Sigmoid colon (tissue), 7 donors: ENCODE results near the gene DPY19L3. TPM values are rescaled to one million over a fixed set of nuclear protein-coding genes. Genes with fewer than 3 reads are reported as not detected.
A peak's percentile ranks its signal among the peaks of the same experiment; 100 is the strongest.

Source experiments
- DNase-seq: peaks from one replicate; pipeline ENCODE4 v3.0.0-alpha.2; 2019
- H3K27ac ChIP-seq, 4 donors: fragments of 200-600 bp; sonication (generic); one replicate each; pipeline ENCODE4 v1.5.1; 2016 to 2019; ENCODE audit warnings: mild to moderate bottlenecking in 1 of 4
- H3K27me3 ChIP-seq, 3 donors: fragments of 200-600 bp; sonication (generic); one replicate each; pipeline ENCODE4 v1.5.1; 2019; ENCODE audit warnings: mild to moderate bottlenecking in 1 of 3
- H3K36me3 ChIP-seq, 4 donors: fragments of 200-600 bp; sonication (generic); one replicate each; pipeline ENCODE4 v1.5.1; 2016 to 2019
- H3K4me1 ChIP-seq, 4 donors: fragments of 200-600 bp; sonication (generic); one replicate each; pipeline ENCODE4 v1.5.1; 2017 to 2019
- H3K4me3 ChIP-seq, 4 donors: fragments of 200-600 bp; sonication (generic); one replicate each; pipeline ENCODE4 v1.5.1; 2017 to 2019; ENCODE audit warnings: mild to moderate bottlenecking in 2 of 4, moderate library complexity in 1 of 4
- H3K9me3 ChIP-seq, 4 donors: fragments of 200-600 bp in 3 of 4; sonication (generic) in 3 of 4; one replicate each; pipeline versions ENCODE4 v1.5.1 to v1.6.1; 2013 to 2019
- CTCF ChIP-seq, 4 experiments: fragments of 450-650 bp in 3 of 4; fragments of 200-600 bp in 1 of 4; IDR thresholded peaks; one replicate each; pipeline ENCODE4 v1.5.1; 2016 to 2019; ENCODE audit warnings: antibody characterized with exemption in 4 of 4, mild to moderate bottlenecking in 3 of 4, moderate library complexity in 2 of 4
- EP300 ChIP-seq, 4 donors: sonication (generic); formaldehyde crosslinking; IDR thresholded peaks; one replicate each; pipeline ENCODE4 v1.6.1; 2017; ENCODE audit warnings: antibody characterized with exemption in 4 of 4
- POLR2A ChIP-seq, 2 donors: fragments of 450-650 bp; IDR thresholded peaks; one replicate each; pipeline ENCODE4 v1.6.1; 2016; ENCODE audit warnings: antibody characterized with exemption in 2 of 2, mild to moderate bottlenecking in 2 of 2, moderate library complexity in 2 of 2
- POLR2AphosphoS5 ChIP-seq, 4 donors: sonication (generic); formaldehyde crosslinking; IDR thresholded peaks; one replicate each; pipeline ENCODE4 v1.6.1; 2017; ENCODE audit warnings: antibody characterized with exemption in 4 of 4
- WGBS, 2 donors: extraction: QIAGEN DNeasy Blood & Tissue Kit; methylation state at CpG; one replicate each; pipeline ENCODE4 v1.1.7; 2013; 5-methylcytosine and 5-hydroxymethylcytosine counted together
- intact Hi-C: fragments of 100-400 bp; cut with DNase I; formaldehyde crosslinking; loops from one replicate; pipeline ENCODE4 v1.15.1; 2023
- polyA plus RNA-seq, 3 donors: library from polyadenylated mRNA; stranded (reverse); fragments of 200-250 nt; gene quantifications; one replicate each; pipeline ENCODE4 v1.2.3, GENCODE V29; 2013
- total RNA-seq, 4 donors: library from RNA; depleted of rRNA; stranded (reverse); fragments of >200 nt; gene quantifications; one replicate each; pipeline ENCODE4 v1.1.0, GENCODE V29; 2016
- donor health status: healthy with polysubstance abuse.
- donor health status: Bipolar disorder and iron deficiency.
- donor health status: healthy.

The DPY19L3 gene
- total and polyA plus RNA-seq, 7 donors, result 1.2 to 33.5 (median 11.4) TPM

- peak overlapping the region; percentile 32 to 71 (median 52) for H3K27ac ChIP-seq
- WGBS, 2 donors, result 92 to 96% methylated on average over 1 of the region's 1 CpG
- no peak for DNase-seq
- H3K4me3 ChIP-seq, result no peak overlapping the region
- H3K27me3 ChIP-seq, result no peaks in the 10 kb centered on the region
- H3K36me3 ChIP-seq, result peaks cover 0 to 47% (median 8%) of the 10 kb centered on the region in 4 donors
- peaks cover 0 to 33% (median 24%) of the 10 kb centered on the region in 4 donors for H3K4me1 ChIP-seq
- TF ChIP-seq POLR2A (IDR thresholded peaks at IDR 0.05) (no peak), EP300 (IDR thresholded peaks at IDR 0.05) (no peak), CTCF (IDR thresholded peaks at IDR 0.05) (no peak), POLR2AphosphoS5 (IDR thresholded peaks at IDR 0.05) (no peak)
- intact Hi-C loops, result no loop called here
- H3K9me3 ChIP-seq, result no peaks in the 10 kb centered on the region
Observed at GRCh38 chr19:32364040-32364439, 41.5 kb upstream of the DPY19L3 start.

- Histone ChIP-seq H3K9me3 (no peaks in the 10 kb centered on the region), H3K27me3 (no peaks in the 10 kb centered on the region), H3K27ac (no peak overlapping the region), H3K4me1 (peaks cover 0 to 33% (median 24%) of the 10 kb centered on the region in 4 donors), H3K4me3 (no peak overlapping the region), H3K36me3 (peaks cover 0 to 24% (median 2%) of the 10 kb centered on the region in 4 donors)
- no peak for TF ChIP-seq CTCF (IDR thresholded peaks at IDR 0.05)
- TF ChIP-seq POLR2AphosphoS5 (IDR thresholded peaks at IDR 0.05), result no peak
- no peak for TF ChIP-seq EP300 (IDR thresholded peaks at IDR 0.05)
- TF ChIP-seq POLR2A (IDR thresholded peaks at IDR 0.05), result no peak
- DNase-seq, result no peak
- intact Hi-C loops, result no loop called here
- WGBS, 2 donors, result 85 to 86% methylated on average over 6 of the region's 6 CpGs
Observed at GRCh38 chr19:32367063-32367462, 38.5 kb upstream of the DPY19L3 start.

GRCh38 chr19:32367948-32368536, 37.5 kb upstream of the DPY19L3 start:
- intact Hi-C loops, result no loop called here
- Histone ChIP-seq H3K4me3 (no peak overlapping the region), H3K27me3 (no peaks in the 10 kb centered on the region), H3K36me3 (peaks cover 0 to 27% (median 4%) of the 10 kb centered on the region in 4 donors), H3K9me3 (no peaks in the 10 kb centered on the region), H3K27ac (no peak overlapping the region), H3K4me1 (peaks cover 0 to 25% (median 21%) of the 10 kb centered on the region in 4 donors)
- no peak for DNase-seq
- WGBS, 2 donors, result 98% methylated on average over 3 of the region's 3 CpGs
- TF ChIP-seq CTCF (IDR thresholded peaks at IDR 0.05) (no peak), POLR2A (IDR thresholded peaks at IDR 0.05) (no peak), POLR2AphosphoS5 (IDR thresholded peaks at IDR 0.05) (no peak), EP300 (IDR thresholded peaks at IDR 0.05) (no peak)

GRCh38 chr19:32368787-32369186, 36.8 kb upstream of the DPY19L3 start:
- intact Hi-C loops, result no loop called here
- no peak for TF ChIP-seq EP300 (IDR thresholded peaks at IDR 0.05)
- no peak for TF ChIP-seq POLR2AphosphoS5 (IDR thresholded peaks at IDR 0.05)
- TF ChIP-seq POLR2A (IDR thresholded peaks at IDR 0.05), result no peak
- TF ChIP-seq CTCF (IDR thresholded peaks at IDR 0.05), result no peak
- WGBS, 2 donors, result 88 to 92% methylated on average over 2 of the region's 2 CpGs
- no peak for DNase-seq
- Histone ChIP-seq H3K4me3 (no peak overlapping the region), H3K9me3 (no peaks in the 10 kb centered on the region), H3K4me1 (peaks cover 0 to 25% (median 21%) of the 10 kb centered on the region in 4 donors), H3K27me3 (no peaks in the 10 kb centered on the region), H3K36me3 (peaks cover 0 to 27% (median 4%) of the 10 kb centered on the region in 4 donors), H3K27ac (no peak overlapping the region)
